GM18505 (cell line): ENCODE data around the gene RANBP1.

ENCODE experiments used
- ATAC-seq: cut with Tn5 transposase; IDR thresholded peaks from one replicate; pipeline ENCODE4 v1.9.1; 2021; ENCODE audit not compliant: unreplicated experiment
- POLR2A ChIP-seq: IDR thresholded peaks from 4 replicates; pipeline ENCODE4 v1.6.1; 2011; ENCODE audit warnings: borderline replicate concordance; ENCODE audit not compliant: insufficient read depth, insufficient read length; ENCODE audit errors: extremely low read depth

Gene RANBP1

DNA sequence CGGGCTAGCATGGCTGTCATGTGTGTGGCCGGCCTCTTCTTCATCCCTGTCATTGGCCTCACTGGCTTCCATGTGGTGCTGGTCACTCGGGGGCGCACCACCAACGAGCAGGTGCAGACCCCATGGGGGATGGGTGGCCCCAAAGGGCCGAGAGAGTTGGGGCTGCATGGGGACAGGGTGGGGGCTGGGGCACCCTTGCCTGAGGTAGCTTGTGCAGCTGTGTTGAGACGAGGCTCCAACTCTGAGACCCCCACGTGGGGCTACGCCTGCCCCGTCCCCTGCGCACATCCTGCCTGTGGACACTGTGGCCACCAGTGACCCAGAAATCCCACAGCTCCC is 24.2 kb downstream of the RANBP1 start:
- TF ChIP-seq POLR2A: no peak
- ATAC-seq: no peak

DNA sequence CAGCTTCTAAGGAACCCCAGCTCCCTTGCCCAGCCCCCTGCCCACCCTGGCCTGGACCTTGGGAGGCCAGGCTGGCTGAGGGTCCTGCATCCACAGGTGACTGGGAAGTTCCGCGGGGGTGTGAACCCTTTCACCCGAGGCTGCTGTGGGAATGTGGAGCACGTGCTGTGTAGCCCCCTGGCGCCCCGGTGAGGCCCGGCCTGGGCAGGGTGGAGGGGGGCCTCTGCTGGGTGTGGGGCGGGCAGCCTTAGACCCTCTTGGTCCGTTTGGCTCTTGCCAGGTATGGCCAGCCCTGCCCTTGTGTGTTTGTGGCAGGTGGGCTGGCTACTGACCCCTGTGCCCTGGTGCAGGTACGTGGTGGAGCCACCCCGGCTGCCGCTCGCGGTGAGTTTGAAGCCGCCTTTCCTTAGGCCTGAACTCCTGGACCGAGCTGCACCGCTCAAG is 24.6 kb downstream of the RANBP1 start:
- TF ChIP-seq POLR2A: no peak
- ATAC-seq: no peak

DNA sequence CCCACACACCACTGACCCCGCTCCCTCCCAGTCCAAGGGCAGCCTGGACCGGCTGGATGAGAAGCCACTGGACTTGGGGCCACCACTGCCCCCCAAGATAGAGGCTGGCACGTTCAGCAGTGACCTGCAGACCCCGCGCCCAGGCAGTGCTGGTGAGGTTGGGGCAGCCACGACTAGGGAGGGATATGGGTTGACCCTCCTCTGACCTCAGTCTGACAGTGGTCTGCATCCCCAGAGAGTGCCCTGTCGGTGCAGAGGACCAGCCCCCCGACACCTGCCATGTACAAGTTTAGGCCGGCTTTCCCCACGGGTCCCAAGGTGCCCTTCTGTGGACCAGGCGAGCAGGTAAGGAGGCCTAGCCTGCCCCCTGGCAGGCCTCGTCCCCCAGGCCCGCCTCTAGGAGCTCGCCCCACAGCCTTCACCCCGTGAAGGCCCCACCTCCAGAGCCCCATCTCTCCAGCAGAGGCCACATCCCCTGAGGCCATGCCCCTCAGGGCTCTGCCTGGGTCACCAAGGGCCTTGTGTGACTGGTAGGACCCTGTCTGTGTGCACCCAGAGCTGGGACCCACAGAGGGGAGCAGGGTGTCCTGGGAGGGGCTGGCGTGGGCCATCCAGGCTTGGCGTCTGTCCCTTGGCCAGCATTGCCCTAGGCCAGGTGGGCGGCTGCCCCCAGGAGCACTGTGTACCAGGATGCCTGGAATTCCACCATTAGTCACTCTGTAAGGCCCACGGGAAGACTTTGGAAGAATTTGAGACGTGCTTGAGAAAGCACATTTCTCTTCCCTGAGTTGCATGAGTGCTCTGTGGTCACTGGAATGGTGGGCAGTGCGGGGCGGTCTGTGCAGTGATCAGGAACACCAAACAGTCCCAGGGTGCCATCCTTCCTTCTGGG is 25.5 kb downstream of the RANBP1 start:
- no peak for TF ChIP-seq POLR2A
- ATAC-seq: no peak

DNA sequence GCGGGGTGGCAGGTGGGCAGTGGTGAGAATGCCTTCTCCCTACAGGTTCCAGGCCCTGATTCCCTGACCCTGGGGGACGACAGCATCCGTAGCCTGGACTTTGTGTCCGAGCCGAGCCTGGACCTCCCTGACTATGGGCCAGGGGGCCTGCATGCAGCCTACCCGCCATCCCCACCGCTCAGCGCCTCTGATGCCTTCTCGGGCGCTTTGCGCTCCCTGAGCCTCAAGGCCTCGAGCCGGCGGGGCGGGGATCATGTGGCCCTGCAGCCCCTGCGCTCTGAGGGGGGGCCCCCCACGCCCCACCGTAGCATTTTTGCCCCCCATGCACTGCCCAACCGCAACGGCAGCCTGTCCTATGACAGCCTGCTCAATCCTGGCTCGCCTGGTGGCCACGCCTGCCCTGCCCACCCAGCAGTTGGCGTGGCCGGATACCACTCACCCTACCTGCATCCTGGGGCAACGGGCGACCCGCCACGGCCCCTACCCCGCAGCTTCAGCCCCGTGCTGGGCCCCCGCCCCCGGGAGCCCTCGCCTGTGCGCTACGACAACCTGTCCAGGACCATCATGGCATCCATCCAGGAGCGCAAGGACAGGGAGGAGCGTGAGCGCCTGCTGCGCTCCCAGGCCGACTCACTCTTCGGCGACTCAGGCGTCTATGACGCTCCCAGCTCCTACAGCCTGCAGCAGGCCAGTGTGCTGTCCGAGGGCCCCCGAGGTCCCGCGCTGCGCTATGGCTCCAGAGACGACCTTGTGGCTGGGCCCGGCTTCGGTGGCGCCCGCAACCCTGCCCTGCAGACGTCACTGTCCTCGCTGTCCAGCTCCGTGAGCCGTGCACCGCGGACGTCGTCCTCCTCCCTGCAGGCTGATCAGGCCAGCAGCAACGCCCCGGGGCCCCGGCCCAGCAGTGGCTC is 27.1 kb downstream of the RANBP1 start:
- ATAC-seq: no peak
- no peak for TF ChIP-seq POLR2A

DNA sequence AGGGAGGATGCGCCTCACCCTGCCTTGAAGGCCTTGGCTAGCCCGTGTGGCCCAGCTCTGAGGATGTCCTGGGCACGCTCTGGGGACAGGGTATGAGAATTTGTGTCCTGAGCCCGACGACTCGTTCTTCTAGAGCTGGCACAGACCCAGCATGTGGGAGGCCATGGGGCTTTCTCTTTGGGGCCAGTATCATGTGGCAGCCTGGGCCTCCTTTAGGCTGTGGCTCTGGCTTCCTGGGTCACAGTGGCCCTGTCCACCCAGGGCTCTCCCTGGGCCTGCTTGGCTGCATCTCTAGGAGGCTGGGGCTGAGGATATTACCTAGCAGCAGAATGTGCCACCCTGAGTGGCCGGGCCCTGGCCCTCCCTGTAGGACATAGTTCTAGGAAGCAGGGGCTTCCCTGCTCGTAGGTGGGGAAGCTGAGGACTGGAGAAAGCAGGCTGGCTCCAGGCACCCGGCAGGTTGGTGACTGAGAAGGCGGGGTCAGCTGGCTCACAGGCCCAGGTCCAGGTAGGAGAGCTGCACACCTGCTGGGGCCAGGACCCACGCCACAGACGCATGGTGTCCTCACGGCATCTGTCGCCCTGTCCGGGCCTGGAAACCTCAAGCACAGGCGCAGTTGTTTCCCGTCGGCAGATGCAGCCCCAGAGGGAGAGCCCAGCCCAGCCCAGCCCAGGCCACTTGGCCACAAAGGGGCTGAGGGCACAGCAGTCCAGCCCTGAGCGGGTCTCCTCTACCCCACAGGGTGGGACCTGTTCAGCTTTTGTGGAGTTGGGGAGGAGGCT is 28.2 kb downstream of the RANBP1 start:
- ATAC-seq: no peak
- no peak for TF ChIP-seq POLR2A

DNA sequence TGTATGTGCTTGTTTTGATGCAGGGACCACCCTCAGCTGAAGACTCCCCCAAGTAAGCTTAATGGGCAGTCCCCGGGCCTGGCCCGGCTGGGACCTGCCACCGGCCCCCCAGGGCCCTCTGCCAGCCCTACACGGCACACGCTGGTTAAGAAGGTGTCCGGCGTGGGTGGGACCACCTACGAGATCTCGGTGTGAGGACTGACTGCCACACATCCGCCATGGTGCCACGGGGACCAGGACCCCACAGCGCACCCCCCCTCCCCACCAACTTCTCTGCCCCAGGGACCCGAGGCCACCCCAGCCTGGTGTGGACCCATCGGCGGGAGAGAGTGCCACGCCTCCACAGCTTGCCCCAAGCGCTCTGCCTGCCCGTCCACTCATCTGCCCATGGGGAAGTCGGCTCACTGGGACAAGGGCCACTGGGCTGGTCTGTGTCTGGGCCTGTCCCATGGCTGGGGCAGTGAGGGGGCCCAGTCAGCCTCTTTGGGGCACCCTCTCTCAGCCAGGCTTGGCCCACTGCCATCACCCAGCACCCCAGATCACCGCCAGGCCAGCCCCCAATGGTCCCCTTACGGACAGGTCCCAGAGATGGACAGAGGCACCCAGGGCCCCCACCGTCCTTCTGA is 29.4 kb downstream of the RANBP1 start:
- no peak for TF ChIP-seq POLR2A
- ATAC-seq: no peak

DNA sequence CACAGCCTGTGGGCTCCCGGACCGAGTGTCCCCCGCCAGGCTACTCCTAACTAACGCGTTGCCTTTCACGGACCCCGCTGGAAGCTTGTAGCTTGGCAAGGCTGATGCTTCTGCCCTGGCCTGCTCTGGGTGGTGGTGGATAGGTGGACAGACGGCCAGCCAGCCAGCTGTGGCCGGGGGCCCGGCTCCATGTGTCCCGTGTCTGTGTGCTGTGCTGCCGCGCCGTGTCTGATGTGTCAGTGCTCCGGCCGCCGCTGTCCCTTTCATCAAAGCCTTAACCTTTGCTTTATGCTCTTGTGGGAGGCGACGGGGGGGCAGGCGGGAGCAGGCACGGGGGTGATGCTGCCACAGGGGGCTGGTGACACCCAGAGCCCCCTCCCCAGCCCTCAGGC is 29.9 kb downstream of the RANBP1 start:
- no peak for ATAC-seq
- TF ChIP-seq POLR2A: no peak

DNA sequence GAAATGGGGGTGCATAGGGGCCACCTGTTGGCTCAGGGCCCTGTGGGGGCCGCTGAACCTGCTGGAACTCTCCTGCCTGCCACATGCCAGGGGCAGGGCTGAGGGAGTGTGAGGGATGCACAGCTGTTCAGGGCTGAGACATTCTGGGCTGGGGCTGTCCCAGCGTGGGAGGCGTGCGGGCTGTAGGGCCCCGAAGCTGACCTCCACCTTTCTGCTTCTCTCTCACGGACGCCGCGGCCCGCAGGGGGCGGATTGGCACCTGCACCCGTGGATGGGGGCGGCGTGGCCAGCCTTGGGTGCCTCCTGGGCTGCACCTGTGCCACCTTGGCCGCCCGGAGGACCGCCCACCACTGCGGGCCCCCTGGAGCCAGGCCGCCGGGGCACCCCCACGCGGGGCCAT is 30.9 kb downstream of the RANBP1 start:
- TF ChIP-seq POLR2A: no peak
- no peak for ATAC-seq

DNA sequence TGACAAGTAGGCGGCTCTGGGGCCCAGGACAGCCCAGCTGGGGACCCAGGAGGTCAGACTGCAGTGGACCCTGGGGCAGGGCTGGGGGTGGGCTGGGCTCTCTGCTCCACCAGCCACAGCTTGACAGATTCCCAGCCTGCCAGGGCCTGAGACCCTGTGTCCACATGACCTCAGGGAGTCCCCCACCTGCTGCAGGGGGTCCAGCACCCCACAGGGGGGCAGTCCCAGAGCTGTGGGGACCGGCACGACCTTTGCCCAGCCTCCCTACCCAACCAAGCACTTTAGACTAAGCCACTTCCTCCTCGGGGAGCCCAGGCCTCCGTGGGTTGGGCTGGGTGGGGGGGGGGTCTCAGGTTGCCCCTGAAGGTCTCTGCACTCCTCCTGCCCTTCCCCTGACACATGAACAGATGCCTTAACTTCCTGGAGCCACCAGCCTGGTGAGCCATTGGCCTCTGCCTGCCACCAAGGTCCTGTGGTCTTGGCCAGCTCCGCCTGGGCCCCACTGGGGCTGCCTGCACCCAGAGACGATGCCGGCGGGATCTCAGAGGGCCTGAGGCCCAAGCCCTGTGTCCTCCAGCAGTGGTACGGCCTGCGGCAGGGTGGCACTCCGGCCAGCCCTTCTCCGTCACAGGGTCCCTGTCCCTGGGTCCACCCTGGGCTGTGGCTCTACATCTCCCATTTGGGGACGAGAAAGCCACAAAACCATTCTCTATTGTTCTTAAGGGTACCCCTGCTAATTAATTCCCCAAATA is 31.5 kb downstream of the RANBP1 start:
- no peak for ATAC-seq
- TF ChIP-seq POLR2A: no peak

DNA sequence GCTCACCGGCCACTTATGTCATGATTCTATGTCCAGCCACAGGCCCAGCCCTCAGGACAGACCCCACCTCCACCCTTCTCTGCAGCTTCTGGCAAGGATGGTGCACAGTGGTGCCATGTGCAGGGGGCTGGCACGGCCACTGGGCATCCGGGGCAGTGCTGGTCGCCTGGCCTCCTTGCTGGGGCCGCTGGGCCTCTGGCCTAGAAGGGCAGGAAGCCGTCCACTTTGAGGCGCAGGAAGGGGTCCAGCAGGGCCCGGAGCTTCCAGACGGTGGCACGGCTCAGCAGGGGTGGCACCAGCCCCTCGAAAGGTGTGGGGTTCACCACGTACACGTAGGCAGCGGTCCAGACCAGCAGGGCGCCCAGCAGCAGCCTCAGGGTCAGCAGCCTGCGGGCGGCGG is 32.5 kb downstream of the RANBP1 start:
- ATAC-seq: no peak
- no peak for TF ChIP-seq POLR2A

DNA sequence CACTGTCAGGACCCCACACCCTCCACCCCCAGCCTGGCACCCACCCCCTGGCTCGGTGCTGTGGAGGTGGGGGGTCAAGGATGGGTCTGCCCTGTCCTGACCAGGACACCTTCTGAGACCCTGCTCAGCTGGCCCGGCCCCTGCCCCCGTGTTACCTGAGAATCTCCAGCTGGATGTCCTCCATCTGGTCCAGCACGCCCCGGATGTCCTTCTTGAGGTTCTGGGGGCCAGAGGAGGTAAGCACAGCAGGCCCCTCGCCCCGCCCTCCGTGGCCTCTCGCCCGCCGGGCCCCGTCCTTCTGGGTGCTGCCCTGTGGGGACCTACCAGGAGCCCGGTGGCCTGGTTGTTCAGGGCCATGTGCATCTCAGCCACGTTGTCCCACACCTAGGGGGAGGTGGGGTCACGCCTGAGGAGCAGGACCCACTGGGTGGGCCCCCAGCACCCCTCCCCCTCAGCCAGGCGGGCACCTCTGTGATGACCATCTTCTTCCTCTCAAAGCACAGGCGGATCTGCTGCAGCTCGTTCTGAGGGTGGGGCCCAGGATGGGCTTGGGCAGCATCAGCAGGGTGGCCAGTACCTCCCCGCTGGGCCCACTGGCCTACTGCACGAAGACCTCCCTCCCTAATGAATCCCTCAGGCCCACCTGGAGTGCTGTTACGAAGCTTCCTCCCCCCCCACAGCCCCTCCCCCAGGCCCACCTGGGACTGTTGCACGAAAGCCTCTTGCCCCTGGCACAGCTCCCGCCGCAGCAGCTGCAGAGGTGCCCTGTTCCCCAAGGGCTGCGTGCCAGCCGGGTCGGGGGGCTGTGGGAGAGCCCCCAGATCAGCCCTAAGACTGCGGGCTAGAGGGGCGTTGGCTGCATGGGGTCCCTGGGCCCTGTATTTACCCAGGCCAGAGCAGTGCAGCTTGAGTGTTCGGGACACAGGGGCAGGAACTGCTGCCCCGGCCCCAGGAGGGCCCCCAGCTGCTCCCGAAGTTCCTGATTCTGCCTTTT is 33.6 kb downstream of the RANBP1 start:
- TF ChIP-seq POLR2A: no peak
- ATAC-seq: no peak
